Fibroblast of lung (primary cell): Measurements from ENCODE around the gene DNAH8. TPM values are rescaled to one million over a fixed set of nuclear protein-coding genes. Genes with fewer than 3 reads are reported as not detected.

Experiments
- DNase-seq, 2 donors: peaks; one replicate each; pipeline versions ENCODE4 v3.0.0 to v3.0.0-alpha.2; 2010; ENCODE audit warnings: low read depth in 2 of 2
- H2AFZ ChIP-seq: 2 replicates; pipeline ENCODE4 v1.5.1; 2012; ENCODE audit warnings: low read length, control low read depth, inconsistent platforms
- H3K27ac ChIP-seq: 2 replicates; pipeline ENCODE4 v1.5.1; 2011; ENCODE audit warnings: low read length, control low read depth; ENCODE audit not compliant: insufficient read depth
- H3K27me3 ChIP-seq: 2 replicates; pipeline ENCODE4 v1.5.1; 2011; ENCODE audit warnings: mild to moderate bottlenecking, low read length; ENCODE audit not compliant: control insufficient read depth, insufficient read depth
- H3K36me3 ChIP-seq: 2 replicates; pipeline ENCODE4 v1.5.1; 2011; ENCODE audit warnings: low read length; ENCODE audit not compliant: control insufficient read depth, insufficient read depth
- H3K4me1 ChIP-seq: 2 replicates; pipeline ENCODE4 v1.5.1; 2011; ENCODE audit warnings: low read length; ENCODE audit not compliant: control insufficient read depth, insufficient read depth; ENCODE audit errors: extremely low read depth
- H3K4me2 ChIP-seq: 2 replicates; pipeline ENCODE4 v1.5.1; 2011; ENCODE audit warnings: low read length, control low read depth; ENCODE audit not compliant: insufficient read depth; ENCODE audit errors: extremely low read depth
- H3K4me3 ChIP-seq, 4 experiments: fragments of 200-600 bp in 1 of 4; sonication (generic) in 1 of 4; replicated peaks in 1 of 4; 2 replicates each; pipeline ENCODE4 v1.5.1; 2011 to 2016; ENCODE audit warnings: low read length in 4 of 4, low read depth in 3 of 4, mild to moderate bottlenecking in 3 of 4, control low read depth in 2 of 4, inconsistent platforms in 1 of 4, mixed read lengths in 1 of 4; ENCODE audit not compliant: insufficient read depth in 1 of 4; ENCODE audit errors: control extremely low read depth in 1 of 4
- H3K79me2 ChIP-seq: 2 replicates; pipeline ENCODE4 v1.5.1; 2012; ENCODE audit warnings: mild to moderate bottlenecking, low read length, inconsistent platforms; ENCODE audit not compliant: control insufficient read depth, insufficient read depth
- H3K9ac ChIP-seq: 2 replicates; pipeline ENCODE4 v1.5.1; 2011; ENCODE audit warnings: mild to moderate bottlenecking, low read length, control low read depth; ENCODE audit not compliant: insufficient read depth
- H3K9me3 ChIP-seq: 2 replicates; pipeline ENCODE4 v1.5.1; 2012; ENCODE audit warnings: low read depth, low read length; ENCODE audit not compliant: control insufficient read depth, insufficient read depth
- H4K20me1 ChIP-seq: 2 replicates; pipeline ENCODE4 v1.5.1; 2011; ENCODE audit warnings: low read length; ENCODE audit not compliant: control insufficient read depth, insufficient read depth; ENCODE audit errors: extremely low read depth
- EZH2 ChIP-seq: IDR thresholded peaks from 2 replicates; pipeline ENCODE4 v1.5.1; 2012; ENCODE audit warnings: low read length, control low read depth, mild to moderate bottlenecking; ENCODE audit errors: missing control alignments
- polyA plus RNA-seq, 2 donors: library from polyadenylated mRNA; depleted of rRNA in 1 of 2; stranded (reverse) in 1 of 2; unstranded in 1 of 2; fragments of >200 nt; gene quantifications; 2 replicates each; pipeline ENCODE4 v1.2.1, GENCODE V29; 2011 to 2012; ENCODE audit warnings: missing spikeins in 1 of 2
- total RNA-seq: library from RNA; depleted of rRNA; stranded (reverse); fragments of >200 nt; gene quantifications from 2 replicates; pipeline ENCODE4 v1.2.1, GENCODE V29; 2014
- TF ChIP-seq, protein P1 (sequence below), 2 donors: IDR thresholded peaks in 1 of 2; conservative IDR thresholded peaks in 1 of 2; 1 replicate in 1 of 2; 2 replicates in 1 of 2; pipeline ENCODE4 v1.5.1; 2011 to 2012; ENCODE audit warnings: low read length in 2 of 2, control low read depth in 1 of 2, inconsistent platforms in 1 of 2, low read depth in 1 of 2, mild to moderate bottlenecking in 1 of 2

Gene DNAH8
- total and polyA plus RNA-seq, 2 donors (not counting 1 experiment from before 2014, with no cell fraction given), result under 0.01 TPM; not detected in 1

DNA sequence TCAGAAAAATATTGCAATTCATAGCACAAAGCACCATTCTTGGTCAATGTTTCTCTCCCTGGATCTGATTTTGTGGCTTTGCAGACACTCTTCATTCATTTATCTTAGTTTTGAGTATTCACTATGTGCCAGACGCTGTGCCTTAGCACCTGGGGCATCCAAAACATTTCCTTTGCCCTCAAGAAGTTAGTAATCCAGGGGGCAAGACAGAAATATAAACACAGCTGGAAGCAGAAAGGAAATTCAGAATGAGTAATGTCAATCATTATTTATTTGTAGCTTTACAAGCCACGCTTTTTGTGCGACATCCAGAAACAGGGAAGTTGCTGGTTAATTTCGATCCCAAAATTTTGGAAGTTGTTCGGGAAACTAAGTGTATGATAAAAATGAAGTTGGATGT lies 71.4 kb downstream of the DNAH8 start:
- Histone ChIP-seq H3K4me3 (no peak overlapping the region), H3K27me3 (no peaks in the 10 kb centered on the region), H3K4me1 (no peaks in the 10 kb centered on the region), H3K9ac (no peak overlapping the region), H4K20me1 (no peaks in the 10 kb centered on the region), H3K4me2 (no peak overlapping the region), H3K36me3 (no peaks in the 10 kb centered on the region), H3K27ac (no peak overlapping the region), H2AFZ (no peak overlapping the region), H3K9me3 (no peaks in the 10 kb centered on the region), H3K79me2 (no peaks in the 10 kb centered on the region)
- no peak for DNase-seq
- TF ChIP-seq, protein P1, sequence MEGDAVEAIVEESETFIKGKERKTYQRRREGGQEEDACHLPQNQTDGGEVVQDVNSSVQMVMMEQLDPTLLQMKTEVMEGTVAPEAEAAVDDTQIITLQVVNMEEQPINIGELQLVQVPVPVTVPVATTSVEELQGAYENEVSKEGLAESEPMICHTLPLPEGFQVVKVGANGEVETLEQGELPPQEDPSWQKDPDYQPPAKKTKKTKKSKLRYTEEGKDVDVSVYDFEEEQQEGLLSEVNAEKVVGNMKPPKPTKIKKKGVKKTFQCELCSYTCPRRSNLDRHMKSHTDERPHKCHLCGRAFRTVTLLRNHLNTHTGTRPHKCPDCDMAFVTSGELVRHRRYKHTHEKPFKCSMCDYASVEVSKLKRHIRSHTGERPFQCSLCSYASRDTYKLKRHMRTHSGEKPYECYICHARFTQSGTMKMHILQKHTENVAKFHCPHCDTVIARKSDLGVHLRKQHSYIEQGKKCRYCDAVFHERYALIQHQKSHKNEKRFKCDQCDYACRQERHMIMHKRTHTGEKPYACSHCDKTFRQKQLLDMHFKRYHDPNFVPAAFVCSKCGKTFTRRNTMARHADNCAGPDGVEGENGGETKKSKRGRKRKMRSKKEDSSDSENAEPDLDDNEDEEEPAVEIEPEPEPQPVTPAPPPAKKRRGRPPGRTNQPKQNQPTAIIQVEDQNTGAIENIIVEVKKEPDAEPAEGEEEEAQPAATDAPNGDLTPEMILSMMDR (conservative IDR thresholded peaks at IDR 0.05 in 1 of 2, IDR thresholded peaks at IDR 0.05 in 1 of 2; ENCODE audit: low read depth in 1 of 2, low read length in 2 of 2), result no peak
- TF ChIP-seq EZH2, result no peak

DNA sequence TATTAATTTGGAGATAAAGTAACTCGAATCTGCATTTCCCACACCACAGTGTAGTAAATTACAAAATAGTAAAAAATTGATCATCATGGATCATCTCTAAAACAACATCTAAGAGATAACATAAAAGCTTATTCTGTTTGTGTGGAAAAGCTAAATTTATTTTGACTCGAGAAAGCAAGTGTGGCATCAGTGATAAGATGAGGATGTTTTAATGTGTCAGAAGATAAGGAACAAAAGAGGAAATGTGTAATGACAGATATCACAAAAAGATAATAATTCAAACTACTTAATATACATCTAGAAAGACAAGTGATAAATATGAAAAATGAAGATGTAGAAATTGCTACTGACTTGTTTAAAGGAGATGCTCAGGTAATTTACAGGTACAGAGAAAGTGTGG lies 74.1 kb downstream of the DNAH8 start:
- no peak overlapping the region for H3K4me2 ChIP-seq
- H3K79me2 ChIP-seq, result no peaks in the 10 kb centered on the region
- H4K20me1 ChIP-seq, result no peaks in the 10 kb centered on the region
- no peak for DNase-seq
- no peak for TF ChIP-seq EZH2
- TF ChIP-seq, protein P1 (conservative IDR thresholded peaks at IDR 0.05 in 1 of 2, IDR thresholded peaks at IDR 0.05 in 1 of 2; ENCODE audit: low read depth in 1 of 2, low read length in 2 of 2), result no peak
- H3K4me3 ChIP-seq, result no peak overlapping the region
- no peak overlapping the region for H3K27ac ChIP-seq
- H2AFZ ChIP-seq, result no peak overlapping the region
- H3K36me3 ChIP-seq, result no peaks in the 10 kb centered on the region
- H3K4me1 ChIP-seq, result no peaks in the 10 kb centered on the region
- no peaks in the 10 kb centered on the region for H3K27me3 ChIP-seq
- no peak overlapping the region for H3K9ac ChIP-seq
- no peaks in the 10 kb centered on the region for H3K9me3 ChIP-seq

DNA sequence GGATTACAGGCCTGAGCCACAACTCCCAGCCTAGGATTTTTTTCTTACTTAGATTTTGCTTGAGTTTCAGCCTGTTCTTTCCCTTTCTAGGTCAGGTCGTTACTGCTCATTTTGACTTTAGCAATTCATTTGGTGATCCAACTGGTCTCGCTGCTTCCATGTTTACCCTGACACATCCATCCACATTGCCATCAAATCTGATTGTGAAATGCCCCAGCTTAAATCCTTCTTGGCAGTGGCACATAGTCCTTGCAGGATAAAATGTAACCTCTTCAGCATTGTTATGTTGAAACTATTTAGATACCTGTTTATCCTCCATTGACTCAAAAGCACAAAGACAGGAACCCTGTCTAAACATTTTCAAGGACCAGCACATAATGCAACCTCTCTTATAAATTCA lies 77.2 kb downstream of the DNAH8 start:
- Histone ChIP-seq H3K4me1 (no peaks in the 10 kb centered on the region), H4K20me1 (no peaks in the 10 kb centered on the region), H3K27me3 (no peaks in the 10 kb centered on the region), H3K27ac (no peak overlapping the region), H2AFZ (no peak overlapping the region), H3K9me3 (no peaks in the 10 kb centered on the region), H3K4me2 (no peak overlapping the region), H3K79me2 (no peaks in the 10 kb centered on the region), H3K36me3 (no peaks in the 10 kb centered on the region), H3K4me3 (no peak overlapping the region), H3K9ac (no peak overlapping the region)
- no peak for DNase-seq
- TF ChIP-seq EZH2, result no peak
- TF ChIP-seq, protein P1 (conservative IDR thresholded peaks at IDR 0.05 in 1 of 2, IDR thresholded peaks at IDR 0.05 in 1 of 2; ENCODE audit: low read depth in 1 of 2, low read length in 2 of 2), result no peak
